Measurements from ENCODE around the gene FRRS1L.

Gene FRRS1L

DNA sequence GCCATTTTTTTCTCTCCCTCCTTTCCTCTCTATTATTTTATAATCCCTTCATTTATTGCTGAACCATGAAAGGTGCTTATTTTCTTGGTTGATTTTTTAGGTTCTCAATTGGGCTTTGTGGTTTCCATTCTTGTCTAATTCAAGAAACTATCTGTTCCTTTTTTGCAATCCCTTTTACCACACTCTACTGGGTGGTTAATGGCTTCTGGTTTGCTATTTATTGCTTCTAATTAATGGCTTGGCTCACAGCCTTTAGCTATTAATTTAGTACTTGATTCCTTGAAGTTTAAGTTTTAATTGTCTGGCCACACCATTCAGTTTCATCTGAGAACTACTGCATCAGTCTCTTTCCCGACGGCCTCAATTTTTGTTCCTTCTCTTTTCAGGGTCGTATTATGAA, 5.6 kb downstream of the FRRS1L start:
- Histone ChIP-seq H3K27ac (ENCODE audit: low read depth, low read length) (no peak overlapping the region), H3K4me3 (ENCODE audit: low read depth in 1 of 2, low read length in 2 of 2) (no peak overlapping the region)

GRCh38 chr9:109159583-109159982, 7.5 kb downstream of the FRRS1L start:
- peaks cover 0 to 7% of the 10 kb centered on the region in 2 donors for H3K4me1 ChIP-seq (ENCODE audit: control insufficient read depth in 1 of 2, insufficient read depth in 2 of 2, low read length in 2 of 2)

More for the DNA sequence above, 5.6 kb downstream of the FRRS1L start:
- Histone ChIP-seq H3K36me3 (ENCODE audit: control insufficient read depth in 1 of 2, insufficient read depth in 2 of 2, low read length in 2 of 2) (no peaks in the 10 kb centered on the region), H3K27me3 (ENCODE audit: control insufficient read depth in 1 of 2, insufficient read depth in 2 of 2, low read length in 2 of 2) (peaks cover 15 to 20% of the 10 kb centered on the region in 2 donors), H3K9ac (ENCODE audit: low read depth in 1 of 2, low read length in 2 of 2) (no peak overlapping the region), H3K9me3 (ENCODE audit: control insufficient read depth in 1 of 2, low read length in 2 of 2) (no peaks in the 10 kb centered on the region), H3K4me1 (ENCODE audit: control insufficient read depth in 1 of 2, insufficient read depth in 2 of 2, low read length in 2 of 2) (peaks cover 0 to 7% of the 10 kb centered on the region in 2 donors)

GRCh38 chr9:109158651-109159050, 8.4 kb downstream of the FRRS1L start:
- H3K36me3 ChIP-seq (ENCODE audit: control insufficient read depth in 1 of 2, insufficient read depth in 2 of 2, low read length in 2 of 2) = no peaks in the 10 kb centered on the region
- H3K9me3 ChIP-seq (ENCODE audit: control insufficient read depth in 1 of 2, low read length in 2 of 2) = no peaks in the 10 kb centered on the region
- H3K4me3 ChIP-seq (ENCODE audit: low read depth in 1 of 2, low read length in 2 of 2) = no peak overlapping the region
- H3K27ac ChIP-seq (ENCODE audit: low read depth, low read length) = no peak overlapping the region
- H3K27me3 ChIP-seq (ENCODE audit: control insufficient read depth in 1 of 2, insufficient read depth in 2 of 2, low read length in 2 of 2) = peaks cover 0 to 4% of the 10 kb centered on the region in 2 donors
- no peak overlapping the region for H3K9ac ChIP-seq (ENCODE audit: low read depth in 1 of 2, low read length in 2 of 2)
- peaks cover 0 to 7% of the 10 kb centered on the region in 2 donors for H3K4me1 ChIP-seq (ENCODE audit: control insufficient read depth in 1 of 2, insufficient read depth in 2 of 2, low read length in 2 of 2)

More at GRCh38 chr9:109159583-109159982, 7.5 kb downstream of the FRRS1L start:
- Histone ChIP-seq H3K9me3 (ENCODE audit: control insufficient read depth in 1 of 2, low read length in 2 of 2) (no peaks in the 10 kb centered on the region), H3K27me3 (ENCODE audit: control insufficient read depth in 1 of 2, insufficient read depth in 2 of 2, low read length in 2 of 2) (peaks cover under 1 to 4% of the 10 kb centered on the region in 2 donors), H3K4me3 (ENCODE audit: low read depth in 1 of 2, low read length in 2 of 2) (no peak overlapping the region), H3K9ac (ENCODE audit: low read depth in 1 of 2, low read length in 2 of 2) (no peak overlapping the region), H3K27ac (ENCODE audit: low read depth, low read length) (no peak overlapping the region), H3K36me3 (ENCODE audit: control insufficient read depth in 1 of 2, insufficient read depth in 2 of 2, low read length in 2 of 2) (no peaks in the 10 kb centered on the region)

DNA sequence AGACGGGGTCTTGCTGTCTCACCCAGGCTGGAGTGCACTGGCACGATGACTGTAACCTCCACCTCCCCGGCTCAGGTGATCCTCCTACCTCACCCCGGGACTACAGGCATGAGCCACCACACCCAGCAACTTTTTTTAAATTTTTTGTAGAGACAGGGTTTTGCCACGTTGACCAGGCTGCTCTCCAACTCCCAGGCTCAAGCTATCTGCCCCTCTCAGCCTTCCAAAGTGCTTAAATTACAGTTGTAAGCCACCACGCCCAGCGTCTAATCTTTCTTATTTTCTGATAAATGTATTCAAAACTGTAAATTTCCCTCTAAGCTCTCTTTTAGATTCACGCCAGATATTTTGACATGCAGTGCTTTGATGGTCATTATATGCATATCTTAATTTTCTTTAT, 10.3 kb downstream of the FRRS1L start:
- Histone ChIP-seq H3K9ac (ENCODE audit: low read depth in 1 of 2, low read length in 2 of 2) (no peak overlapping the region), H3K27ac (ENCODE audit: low read depth, low read length) (no peak overlapping the region), H3K36me3 (ENCODE audit: control insufficient read depth in 1 of 2, insufficient read depth in 2 of 2, low read length in 2 of 2) (no peaks in the 10 kb centered on the region), H3K4me3 (ENCODE audit: low read depth in 1 of 2, low read length in 2 of 2) (no peak overlapping the region), H3K27me3 (ENCODE audit: control insufficient read depth in 1 of 2, insufficient read depth in 2 of 2, low read length in 2 of 2) (peaks cover 0 to 4% of the 10 kb centered on the region in 2 donors), H3K4me1 (ENCODE audit: control insufficient read depth in 1 of 2, insufficient read depth in 2 of 2, low read length in 2 of 2) (no peaks in the 10 kb centered on the region), H3K9me3 (ENCODE audit: control insufficient read depth in 1 of 2, low read length in 2 of 2) (peaks cover 7% of the 10 kb centered on the region in 2 donors)

DNA sequence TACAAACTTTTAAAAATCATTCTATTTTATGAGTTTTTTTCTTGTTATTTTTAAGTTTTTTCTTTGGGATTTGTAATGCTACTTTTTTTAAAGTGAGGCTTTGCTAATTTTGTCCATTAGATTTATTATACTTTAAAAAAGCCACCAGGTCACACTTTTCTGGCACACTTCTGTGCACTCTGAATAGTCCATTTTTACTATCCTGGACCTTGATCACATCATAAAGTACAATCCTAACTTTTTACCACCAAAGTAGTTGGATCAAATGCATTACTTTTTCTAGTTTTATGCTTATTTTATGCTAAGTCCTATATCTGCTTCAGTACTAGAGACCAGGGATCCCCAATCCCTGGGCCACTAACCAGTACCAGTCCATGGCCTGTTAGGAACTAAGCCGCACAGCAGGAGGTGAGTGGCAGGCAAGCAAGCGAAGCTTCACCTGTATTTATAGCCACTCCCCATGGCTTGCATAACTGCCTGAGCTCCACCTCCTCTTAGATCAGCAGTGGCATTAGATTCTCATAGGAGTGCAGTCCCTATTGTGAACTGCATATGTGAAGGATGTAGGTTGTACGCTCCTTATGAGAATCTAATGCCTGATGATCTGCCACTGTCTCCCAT, 16.0 kb downstream of the FRRS1L start:
- Histone ChIP-seq H3K9me3 (ENCODE audit: control insufficient read depth in 1 of 2, low read length in 2 of 2) (peaks cover 7% of the 10 kb centered on the region in 2 donors), H3K4me3 (ENCODE audit: low read depth in 1 of 2, low read length in 2 of 2) (no peak overlapping the region), H3K9ac (ENCODE audit: low read depth in 1 of 2, low read length in 2 of 2) (no peak overlapping the region), H3K27me3 (ENCODE audit: control insufficient read depth in 1 of 2, insufficient read depth in 2 of 2, low read length in 2 of 2) (no peaks in the 10 kb centered on the region), H3K4me1 (ENCODE audit: control insufficient read depth in 1 of 2, insufficient read depth in 2 of 2, low read length in 2 of 2) (peaks cover 3% of the 10 kb centered on the region in 2 donors), H3K27ac (ENCODE audit: low read depth, low read length) (no peak overlapping the region), H3K36me3 (ENCODE audit: control insufficient read depth in 1 of 2, insufficient read depth in 2 of 2, low read length in 2 of 2) (no peaks in the 10 kb centered on the region)

DNA sequence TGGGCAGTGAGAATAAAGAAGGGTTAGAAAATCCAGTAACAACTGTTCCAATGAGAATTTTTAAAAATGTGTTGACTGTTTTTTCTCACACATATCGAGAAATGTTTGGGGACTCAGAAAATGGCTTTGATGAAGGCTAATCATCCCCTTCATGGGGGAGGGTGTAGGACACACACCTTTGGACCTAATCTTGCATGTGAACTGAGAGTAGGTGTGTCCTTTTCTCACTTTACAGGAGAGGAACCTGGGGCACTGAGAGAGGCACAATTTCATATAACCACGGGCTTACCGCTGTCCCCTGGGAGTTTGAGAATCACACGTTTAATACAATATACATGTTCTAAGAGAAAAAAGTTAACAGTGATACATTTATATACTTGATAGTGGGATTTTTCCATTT, 17.3 kb downstream of the FRRS1L start:
- H3K27ac ChIP-seq (ENCODE audit: low read depth, low read length) = no peak overlapping the region
- H3K9me3 ChIP-seq (ENCODE audit: control insufficient read depth in 1 of 2, low read length in 2 of 2) = peaks cover 7% of the 10 kb centered on the region in 2 donors
- H3K4me3 ChIP-seq (ENCODE audit: low read depth in 1 of 2, low read length in 2 of 2) = no peak overlapping the region
- H3K27me3 ChIP-seq (ENCODE audit: control insufficient read depth in 1 of 2, insufficient read depth in 2 of 2, low read length in 2 of 2) = no peaks in the 10 kb centered on the region
- peaks cover 3% of the 10 kb centered on the region in 2 donors for H3K4me1 ChIP-seq (ENCODE audit: control insufficient read depth in 1 of 2, insufficient read depth in 2 of 2, low read length in 2 of 2)
- H3K36me3 ChIP-seq (ENCODE audit: control insufficient read depth in 1 of 2, insufficient read depth in 2 of 2, low read length in 2 of 2) = no peaks in the 10 kb centered on the region
- H3K9ac ChIP-seq (ENCODE audit: low read depth in 1 of 2, low read length in 2 of 2) = no peak overlapping the region

- Histone ChIP-seq H3K36me3 (ENCODE audit: control insufficient read depth in 1 of 2, insufficient read depth in 2 of 2, low read length in 2 of 2) (no peaks in the 10 kb centered on the region), H3K27ac (ENCODE audit: low read depth, low read length) (no peak overlapping the region), H3K4me1 (ENCODE audit: control insufficient read depth in 1 of 2, insufficient read depth in 2 of 2, low read length in 2 of 2) (peaks cover 3% of the 10 kb centered on the region in 2 donors), H3K9me3 (ENCODE audit: control insufficient read depth in 1 of 2, low read length in 2 of 2) (peaks cover 7% of the 10 kb centered on the region in 2 donors), H3K9ac (ENCODE audit: low read depth in 1 of 2, low read length in 2 of 2) (no peak overlapping the region), H3K27me3 (ENCODE audit: control insufficient read depth in 1 of 2, insufficient read depth in 2 of 2, low read length in 2 of 2) (no peaks in the 10 kb centered on the region), H3K4me3 (ENCODE audit: low read depth in 1 of 2, low read length in 2 of 2) (no peak overlapping the region)
Observed at GRCh38 chr9:109149089-109149488, 18.0 kb downstream of the FRRS1L start.

GRCh38 chr9:109145051-109145450, 22.0 kb downstream of the FRRS1L start:
- no peak overlapping the region for H3K9ac ChIP-seq (ENCODE audit: low read depth in 1 of 2, low read length in 2 of 2)
- no peak overlapping the region for H3K4me3 ChIP-seq (ENCODE audit: low read depth in 1 of 2, low read length in 2 of 2)
- no peaks in the 10 kb centered on the region for H3K36me3 ChIP-seq (ENCODE audit: control insufficient read depth in 1 of 2, insufficient read depth in 2 of 2, low read length in 2 of 2)
- no peaks in the 10 kb centered on the region for H3K9me3 ChIP-seq (ENCODE audit: control insufficient read depth in 1 of 2, low read length in 2 of 2)
- no peaks in the 10 kb centered on the region for H3K4me1 ChIP-seq (ENCODE audit: control insufficient read depth in 1 of 2, insufficient read depth in 2 of 2, low read length in 2 of 2)
- H3K27ac ChIP-seq (ENCODE audit: low read depth, low read length) = no peak overlapping the region
- H3K27me3 ChIP-seq (ENCODE audit: control insufficient read depth in 1 of 2, insufficient read depth in 2 of 2, low read length in 2 of 2) = no peaks in the 10 kb centered on the region

- Histone ChIP-seq H3K9me3 (ENCODE audit: control insufficient read depth in 1 of 2, low read length in 2 of 2) (no peaks in the 10 kb centered on the region), H3K27ac (ENCODE audit: low read depth, low read length) (no peak overlapping the region), H3K9ac (ENCODE audit: low read depth in 1 of 2, low read length in 2 of 2) (no peak overlapping the region), H3K4me1 (ENCODE audit: control insufficient read depth in 1 of 2, insufficient read depth in 2 of 2, low read length in 2 of 2) (no peaks in the 10 kb centered on the region), H3K36me3 (ENCODE audit: control insufficient read depth in 1 of 2, insufficient read depth in 2 of 2, low read length in 2 of 2) (no peaks in the 10 kb centered on the region), H3K4me3 (ENCODE audit: low read depth in 1 of 2, low read length in 2 of 2) (no peak overlapping the region), H3K27me3 (ENCODE audit: control insufficient read depth in 1 of 2, insufficient read depth in 2 of 2, low read length in 2 of 2) (no peaks in the 10 kb centered on the region)
Observed at GRCh38 chr9:109143881-109144562, 23.0 kb downstream of the FRRS1L start.

GRCh38 chr9:109141375-109141774, 25.7 kb downstream of the FRRS1L start:
- no peaks in the 10 kb centered on the region for H3K4me1 ChIP-seq (ENCODE audit: control insufficient read depth in 1 of 2, insufficient read depth in 2 of 2, low read length in 2 of 2)
- H3K27ac ChIP-seq (ENCODE audit: low read depth, low read length) = no peak overlapping the region
- no peak overlapping the region for H3K4me3 ChIP-seq (ENCODE audit: low read depth in 1 of 2, low read length in 2 of 2)
- no peaks in the 10 kb centered on the region for H3K36me3 ChIP-seq (ENCODE audit: control insufficient read depth in 1 of 2, insufficient read depth in 2 of 2, low read length in 2 of 2)
- no peaks in the 10 kb centered on the region for H3K27me3 ChIP-seq (ENCODE audit: control insufficient read depth in 1 of 2, insufficient read depth in 2 of 2, low read length in 2 of 2)
- no peak overlapping the region for H3K9ac ChIP-seq (ENCODE audit: low read depth in 1 of 2, low read length in 2 of 2)
- H3K9me3 ChIP-seq (ENCODE audit: control insufficient read depth in 1 of 2, low read length in 2 of 2) = no peaks in the 10 kb centered on the region

Data from duodenal mucosa (tissue), 2 donors.